HCT116 (cell line): ENCODE data around the gene FOXP1. TPM values are rescaled to one million over a fixed set of nuclear protein-coding genes. Genes with fewer than 3 reads are reported as not detected.

ENCODE experiments used
- ATAC-seq: fragments of 200-7000 bp; cut with Tn5 transposase; 2 replicates; pipeline ENCODE4 v1.9.1; 2020; ENCODE audit warnings: mild to moderate bottlenecking, moderate library complexity
- BruUV-seq: library from RNA; stranded (reverse); fragments of 400-500 nt; replicated peaks from 2 replicates; lab custom pipeline; 2021; lab: Mats Ljungman, UMichigan
- CTCF ChIA-PET: fragments of 300-600 bp; sonication (Branson Sonifier 250); formaldehyde crosslinking; loops from one replicate; lab custom pipeline; 2021; ENCODE audit warnings: antibody characterized with exemption; lab: Charles Lee
- POLR2A ChIA-PET: fragments of 300-600, 350-600 bp; sonication (Branson Sonifier 250); formaldehyde crosslinking; loops from one replicate; lab custom pipeline; 2021; ENCODE audit warnings: antibody characterized with exemption; lab: Charles Lee
- RAD21 ChIA-PET, 2 experiments: fragments of 300-600 bp; sonication (Branson Sonifier 250); formaldehyde crosslinking; loops; one replicate each; lab custom pipeline; 2023; ENCODE audit warnings: low total read pairs in 2 of 2; ENCODE audit not compliant: uncharacterized antibody in 2 of 2, unreplicated experiment in 2 of 2, low non-redundant PET in 1 of 2; lab: Charles Lee
- DNase-seq: peaks from one replicate; pipeline ENCODE4 v3.0.0-alpha.2; 2010; ENCODE audit warnings: low read depth, low spot score
- H2AFZ ChIP-seq: fragments of 200-600 bp; shearing (Covaris generic), sonication (generic); 2 replicates; pipeline ENCODE4 v1.6.1; 2017; ENCODE audit warnings: low read depth, mixed run types, mixed read lengths, antibody characterized with exemption, low read length; ENCODE audit not compliant: poor library complexity, severe bottlenecking
- H3K27ac ChIP-seq: 2 replicates; pipeline ENCODE4 v1.5.1; 2012; ENCODE audit warnings: low read depth, low read length
- H3K27me3 ChIP-seq: fragments of 200-600 bp; sonication (generic); 2 replicates; pipeline ENCODE4 v1.6.1; 2016; ENCODE audit warnings: mixed run types, low read length, mixed read lengths; ENCODE audit not compliant: insufficient read depth
- H3K36me3 ChIP-seq, 2 experiments: fragments of 200-500 bp in 1 of 2; fragments of 200-600 bp in 1 of 2; sonication (Bioruptor generic) in 1 of 2; sonication (generic) in 1 of 2; 2 replicates each; pipeline versions ENCODE4 v1.5.1 to v1.6.1; 2014 to 2016; ENCODE audit warnings: low read length in 2 of 2, inconsistent platforms in 1 of 2, mixed read lengths in 1 of 2, mixed run types in 1 of 2; ENCODE audit not compliant: insufficient read depth in 2 of 2, control insufficient read depth in 1 of 2
- H3K4me1 ChIP-seq, 2 experiments: fragments of 200-600 bp in 1 of 2; sonication (generic) in 1 of 2; 2 replicates each; pipeline versions ENCODE4 v1.5.1 to v1.6.1; 2012 to 2017; ENCODE audit warnings: low read length in 2 of 2, inconsistent platforms in 1 of 2, mild to moderate bottlenecking in 1 of 2, mixed read lengths in 1 of 2, mixed run types in 1 of 2, moderate library complexity in 1 of 2; ENCODE audit not compliant: insufficient read depth in 2 of 2, control insufficient read depth in 1 of 2
- H3K4me2 ChIP-seq: fragments of 200-600 bp; sonication (generic); 2 replicates; pipeline ENCODE4 v1.6.1; 2017; ENCODE audit warnings: mixed run types, low read length, mixed read lengths
- H3K4me3 ChIP-seq, 2 experiments: fragments of 200-600 bp in 1 of 2; sonication (generic) in 1 of 2; replicated peaks in 1 of 2; 2 replicates each; pipeline ENCODE4 v1.5.1; 2011 to 2016; ENCODE audit warnings: low read length in 2 of 2, control low read depth in 1 of 2, low read depth in 1 of 2, mild to moderate bottlenecking in 1 of 2, mixed read lengths in 1 of 2, mixed run types in 1 of 2
- H3K79me2 ChIP-seq: fragments of 200-600 bp; sonication (generic); 2 replicates; pipeline ENCODE4 v1.6.1; 2017; ENCODE audit warnings: mild to moderate bottlenecking, mixed run types, low read length, moderate library complexity, mixed read lengths; ENCODE audit not compliant: insufficient read depth
- H3K9ac ChIP-seq: fragments of 200-600 bp; sonication (generic); 2 replicates; pipeline ENCODE4 v1.6.1; 2016; ENCODE audit warnings: low read length, mixed read lengths
- H3K9me2 ChIP-seq: fragments of 200-600 bp; sonication (generic), shearing (Covaris generic); 2 replicates; pipeline ENCODE4 v1.6.1; 2017; ENCODE audit warnings: mixed run types, mild to moderate bottlenecking, moderate library complexity; ENCODE audit not compliant: insufficient read depth
- H3K9me3 ChIP-seq, 2 experiments: fragments of 200-500 bp in 1 of 2; fragments of 200-600 bp in 1 of 2; sonication (Bioruptor generic) in 1 of 2; sonication (generic) in 1 of 2; 2 replicates each; pipeline ENCODE4 v1.6.1; 2014 to 2017; ENCODE audit warnings: low read length in 2 of 2, mixed read lengths in 2 of 2, inconsistent platforms in 1 of 2, low read depth in 1 of 2, mild to moderate bottlenecking in 1 of 2, mixed run types in 1 of 2, moderate library complexity in 1 of 2; ENCODE audit not compliant: control insufficient read depth in 1 of 2, insufficient read depth in 1 of 2
- H4K20me1 ChIP-seq: fragments of 200-600 bp; sonication (generic), shearing (Covaris generic); 2 replicates; pipeline ENCODE4 v1.6.1; 2017; ENCODE audit warnings: mixed run types, mild to moderate bottlenecking, moderate library complexity; ENCODE audit not compliant: insufficient read depth
- CEBPB ChIP-seq: IDR thresholded peaks from 2 replicates; pipeline ENCODE4 v1.6.1; 2012; ENCODE audit warnings: low read depth
- ELF1 ChIP-seq: IDR thresholded peaks from 2 replicates; pipeline ENCODE4 v1.6.1; 2012; ENCODE audit warnings: low read depth, borderline replicate concordance
- JUND ChIP-seq: IDR thresholded peaks from 2 replicates; pipeline ENCODE4 v1.6.1; 2012
- MAX ChIP-seq: IDR thresholded peaks from 2 replicates; pipeline ENCODE4 v1.6.1; 2012
- POLR2A ChIP-seq: IDR thresholded peaks from 2 replicates; pipeline ENCODE4 v1.7.0; 2011; ENCODE audit warnings: borderline replicate concordance; ENCODE audit not compliant: insufficient read depth, insufficient read length; ENCODE audit errors: extremely low read depth
- RAD21 ChIP-seq: IDR thresholded peaks from 2 replicates; pipeline ENCODE4 v1.6.1; 2012; ENCODE audit warnings: low read depth, mild to moderate bottlenecking
- REST ChIP-seq: IDR thresholded peaks from 2 replicates; pipeline ENCODE4 v1.6.1; 2012; ENCODE audit warnings: low read depth
- SRF ChIP-seq: IDR thresholded peaks from 2 replicates; pipeline ENCODE4 v1.6.1; 2012; ENCODE audit warnings: low read depth
- YY1 ChIP-seq: IDR thresholded peaks from 2 replicates; pipeline ENCODE4 v1.6.1; 2011; ENCODE audit warnings: low read length, low read depth, moderate library complexity, mild to moderate bottlenecking; ENCODE audit not compliant: insufficient replicate concordance; ENCODE audit errors: extremely low read depth
- ZBTB33 ChIP-seq: IDR thresholded peaks from 2 replicates; pipeline ENCODE4 v1.6.1; 2011; ENCODE audit warnings: mild to moderate bottlenecking, low read length, moderate library complexity; ENCODE audit not compliant: insufficient replicate concordance; ENCODE audit errors: extremely low read depth
- ZFX ChIP-seq: fragments of 450-650 bp; IDR thresholded peaks from 2 replicates; pipeline ENCODE4 v1.6.1; 2017
- intact Hi-C: fragments of 100-400 bp; cut with micrococcal nuclease; formaldehyde crosslinking; loops from 2 replicates; pipeline ENCODE4 v1.10.0; 2022
- total RNA-seq: library from RNA; stranded (reverse); gene quantifications from one replicate; pipeline ENCODE4 v1.2.1, GENCODE V29; 2021; ENCODE audit not compliant: unreplicated experiment

Gene FOXP1
- total RNA-seq, 1 experiment from 2014 or later = 11.4 TPM

- intact Hi-C loops = no loop called here
- RAD21 ChIA-PET = no interaction called here
- Histone ChIP-seq H2AFZ (no peak overlapping the region), H3K27ac (no peak overlapping the region), H3K36me3 (no peaks in the 10 kb centered on the region), H3K4me1 (no peaks in the 10 kb centered on the region), H3K9ac (no peak overlapping the region), H3K27me3 (no peaks in the 10 kb centered on the region), H3K4me3 (no peak overlapping the region), H3K9me2 (no peaks in the 10 kb centered on the region), H3K4me2 (no peak overlapping the region), H3K79me2 (no peaks in the 10 kb centered on the region), H3K9me3 (no peaks in the 10 kb centered on the region), H4K20me1 (no peaks in the 10 kb centered on the region)
- ATAC-seq (no peak), DNase-seq (no peak)
- CTCF ChIA-PET = no interaction called here
- TF ChIP-seq REST (no peak), POLR2A (no peak), YY1 (no peak), ELF1 (no peak), RAD21 (no peak), MAX (no peak), CEBPB (no peak), ZFX (no peak), ZBTB33 (no peak), SRF (no peak), JUND (no peak)
- POLR2A ChIA-PET = no interaction called here
- BruUV-seq = no TSS peak
These were observed 266.4 kb downstream of the FOXP1 start for GRCh38 chr3:71317140-71317539.
